Activated CD4-positive, alpha-beta T cell treated with anti-CD3 and anti-CD28 coated beads for 36 hours (primary cell): Measurements from ENCODE around the gene PODXL. TPM values are rescaled to one million over a fixed set of nuclear protein-coding genes. Genes with fewer than 3 reads are reported as not detected.

ENCODE experiments used
- ATAC-seq: fragments of 200-7000 bp; cut with Tn5 transposase; one replicate; pipeline ENCODE4 v1.10.0; 2021; ENCODE audit warnings: mild to moderate bottlenecking, moderate library complexity
- CTCF ChIA-PET: fragments of 350-600 bp; sonication (Branson Sonifier 250); formaldehyde crosslinking; loops from one replicate; lab custom pipeline; 2021; ENCODE audit warnings: antibody characterized with exemption; lab: Charles Lee
- POLR2A ChIA-PET: fragments of 350-600 bp; sonication (Branson Sonifier 250); formaldehyde crosslinking; loops from one replicate; lab custom pipeline; 2021; ENCODE audit warnings: antibody characterized with exemption, inconsistent platforms; lab: Charles Lee
- DNase-seq: peaks from one replicate; pipeline ENCODE4 v3.0.0-alpha.2; 2020
- H3K27ac Mint-ChIP-seq: one replicate; pipeline ENCODE4 v1.8.0; 2021; ENCODE audit warnings: mixed read lengths
- H3K27me3 Mint-ChIP-seq: one replicate; pipeline ENCODE4 v1.8.0; 2021; ENCODE audit warnings: mixed read lengths
- H3K36me3 Mint-ChIP-seq: one replicate; pipeline ENCODE4 v1.8.0; 2021; ENCODE audit warnings: low read depth, mixed read lengths
- H3K4me1 Mint-ChIP-seq: one replicate; pipeline ENCODE4 v1.8.0; 2021; ENCODE audit warnings: mixed read lengths
- H3K4me3 Mint-ChIP-seq: one replicate; pipeline ENCODE4 v1.8.0; 2021; ENCODE audit warnings: mild to moderate bottlenecking, moderate library complexity, mixed read lengths
- H3K9me3 Mint-ChIP-seq: one replicate; pipeline ENCODE4 v1.8.0; 2021; ENCODE audit warnings: low read depth, mixed read lengths
- intact Hi-C, 2 experiments: fragments of 100-400 bp; cut with DNase I in 1 of 2; cut with micrococcal nuclease in 1 of 2; formaldehyde crosslinking; loops; one replicate each; pipeline versions ENCODE4 v1.14.2 to v1.15.1; 2022 to 2024; cut with DNase I, micrococcal nuclease
- total RNA-seq, 2 experiments: library from RNA; stranded (reverse); gene quantifications; one replicate each; pipeline ENCODE4 v1.2.3, GENCODE V29; 2021

Gene PODXL
- under 1 TPM; 0.48 to 0.49 TPM for total RNA-seq

DNA sequence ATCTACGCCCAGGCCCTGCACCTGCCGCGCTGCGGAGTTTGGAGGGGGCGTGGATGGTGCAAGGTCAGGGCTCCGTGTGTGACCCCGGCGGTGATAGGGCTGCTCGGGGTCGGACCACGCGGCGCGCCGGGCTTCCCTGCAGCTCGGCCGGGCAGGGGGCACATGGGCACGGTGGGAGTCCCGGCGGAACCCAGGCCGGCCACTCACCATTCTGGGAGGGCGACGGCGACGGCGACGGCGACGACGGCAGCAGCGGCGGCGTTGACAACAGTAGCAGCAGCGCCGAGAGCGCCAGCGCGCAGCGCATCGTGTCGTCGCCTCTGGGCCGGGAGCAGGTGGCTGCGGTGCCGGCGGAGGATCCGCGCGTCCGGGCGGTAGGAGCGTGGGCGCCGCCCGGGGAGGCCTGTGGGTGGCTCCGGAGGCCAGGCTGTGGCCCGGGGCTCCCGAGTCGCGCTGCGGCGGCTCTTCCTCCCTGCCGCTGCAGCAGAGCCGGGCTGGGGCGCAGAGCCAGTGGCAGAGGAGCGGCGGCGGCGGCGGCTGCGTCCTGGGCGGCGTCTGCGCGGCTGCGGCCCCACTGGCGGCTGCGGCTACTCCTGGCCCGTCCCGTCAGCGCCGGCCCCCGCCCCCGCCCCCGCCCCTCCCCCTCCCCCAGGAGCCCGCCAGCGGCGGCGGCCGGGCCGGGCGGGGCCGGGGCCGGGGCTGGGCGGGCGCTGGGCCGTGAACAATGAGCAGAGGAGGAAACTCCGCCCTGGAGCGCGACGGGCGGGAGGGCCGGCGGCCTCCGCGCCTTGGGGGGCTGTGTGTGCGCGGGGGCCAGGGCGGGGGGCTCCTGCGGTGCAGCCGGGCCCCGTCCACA lies at the start of gene PODXL:
PODXL (minus strand) TSS at position 576 of the 856 bp plus-strand sequence; CDS start at position 307, 269 bp downstream.
- H3K36me3 Mint-ChIP-seq = no peaks in the 10 kb centered on the region
- ChIA-PET POLR2A (no interaction called here), CTCF (no interaction called here)
- DNase-seq (peak; percentile 72), ATAC-seq (peak; percentile 78)
- H3K27me3 Mint-ChIP-seq = peaks cover 48% of the 10 kb centered on the region
- peak within 1 kb of the TSS; percentile 40 for H3K4me3 Mint-ChIP-seq
- H3K4me1 Mint-ChIP-seq = peaks cover 8% of the 10 kb centered on the region
- no peak within 1 kb of the TSS for H3K27ac Mint-ChIP-seq
- intact Hi-C loops = loop anchor here in 1 of 2 experiments (1.0 kb wide), 1 partner anchor 48 kb away; no protein-coding TSS in a partner anchor
- H3K9me3 Mint-ChIP-seq = no peaks in the 10 kb centered on the region

DNA sequence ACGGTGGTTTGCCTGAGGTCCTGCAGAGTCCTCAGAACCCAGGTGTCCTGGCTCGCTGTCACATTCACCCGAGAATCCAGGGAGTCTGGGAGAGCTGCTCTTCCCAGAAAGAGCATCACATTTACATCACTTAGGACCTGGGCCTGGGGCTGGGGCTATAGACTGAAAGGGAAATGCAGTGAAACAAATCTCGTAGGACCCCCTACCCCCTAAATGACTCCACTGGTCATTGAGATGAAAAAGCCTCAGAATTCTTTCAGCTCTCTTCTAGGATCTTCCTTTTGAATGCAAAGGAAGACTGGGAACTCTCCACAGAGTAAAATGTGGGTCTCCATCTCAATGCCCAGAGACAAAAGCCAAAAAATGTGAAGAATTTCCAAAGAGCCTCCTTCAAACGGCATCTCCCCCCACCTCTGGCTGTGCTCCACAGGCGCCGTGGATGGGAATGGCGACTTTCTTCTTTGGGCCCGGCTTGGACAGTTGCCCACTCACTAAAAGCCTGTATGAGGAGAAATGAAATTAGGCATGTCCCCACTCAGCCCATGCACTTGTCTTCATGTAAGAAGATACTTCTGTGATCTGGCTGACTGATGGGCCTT lies 49.0 kb upstream of the PODXL start:
- intact Hi-C loops = no loop called here

DNA sequence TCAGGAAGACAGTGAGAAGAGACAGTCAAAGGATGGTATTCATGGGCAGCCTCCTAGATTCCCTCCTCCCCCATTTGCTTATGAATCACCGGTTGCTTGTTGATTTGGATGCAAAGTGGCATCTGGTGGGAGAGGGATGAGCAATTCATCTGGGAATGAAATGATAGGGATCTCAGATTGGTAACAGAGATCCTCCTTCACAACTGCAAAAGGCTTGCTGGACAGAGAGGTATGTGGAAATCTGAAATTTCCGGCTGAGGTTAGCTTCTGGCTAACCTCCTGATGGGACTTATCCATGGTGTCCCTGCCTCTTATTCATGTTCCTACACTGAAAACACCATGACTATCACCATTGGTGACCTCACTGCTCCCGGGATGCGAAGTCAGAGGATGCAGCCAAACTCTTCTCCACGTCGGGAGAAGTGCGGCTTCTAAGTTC lies 48.4 kb upstream of the PODXL start:
- Mint-ChIP-seq H3K9me3 (no peaks in the 10 kb centered on the region), H3K4me1 (no peaks in the 10 kb centered on the region), H3K27ac (no peak overlapping the region), H3K36me3 (no peaks in the 10 kb centered on the region), H3K4me3 (no peak overlapping the region), H3K27me3 (peaks cover 11% of the 10 kb centered on the region)
- DNase-seq = no peak
- intact Hi-C loops = no loop called here
- POLR2A ChIA-PET = interaction anchor here (0.6 kb wide), 1 partner anchor 17 kb away, joined by 5 read pairs; no protein-coding TSS in a partner anchor
- CTCF ChIA-PET = interaction anchor here (0.8 kb wide), 1 partner anchor 1623 kb away, joined by 3 read pairs; no protein-coding TSS in a partner anchor
- ATAC-seq = no peak

More for the DNA sequence above, 49.0 kb upstream of the PODXL start:
- DNase-seq (no peak), ATAC-seq (no peak)
- Mint-ChIP-seq H3K4me1 (no peaks in the 10 kb centered on the region), H3K9me3 (no peaks in the 10 kb centered on the region), H3K4me3 (no peak overlapping the region), H3K27ac (no peak overlapping the region), H3K36me3 (no peaks in the 10 kb centered on the region), H3K27me3 (peaks cover 11% of the 10 kb centered on the region)
- POLR2A ChIA-PET = no interaction called here
- CTCF ChIA-PET = no interaction called here

DNA sequence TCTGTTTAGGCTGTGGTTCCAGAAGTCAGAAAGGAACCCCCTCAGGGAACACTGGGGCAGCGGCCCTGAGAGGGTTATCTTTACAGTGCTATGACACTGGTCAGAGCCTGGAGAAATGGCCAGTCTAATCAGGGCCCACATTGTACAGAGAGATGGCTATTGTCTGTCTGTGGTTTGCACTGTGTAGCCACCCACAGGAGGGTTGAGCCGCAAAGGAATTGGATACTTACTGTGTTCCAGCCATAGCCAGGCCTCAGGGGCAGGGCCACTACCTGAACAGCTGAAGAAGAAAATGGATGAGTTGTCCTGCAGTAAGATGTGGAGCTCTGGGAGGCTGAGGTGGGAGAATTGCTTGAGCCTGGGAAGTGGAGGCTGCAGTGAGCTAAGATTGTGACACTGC lies 47.5 kb upstream of the PODXL start:
- ChIA-PET POLR2A (interaction anchor here (0.6 kb wide), 1 partner anchor 16 kb away, joined by 5 read pairs; no protein-coding TSS in a partner anchor), CTCF (interaction anchor here (0.8 kb wide), 1 partner anchor 1622 kb away, joined by 3 read pairs; no protein-coding TSS in a partner anchor)
- DNase-seq = no peak
- intact Hi-C loops = no loop called here
- no peaks in the 10 kb centered on the region for H3K4me1 Mint-ChIP-seq
- ATAC-seq = no peak
- no peak overlapping the region for H3K27ac Mint-ChIP-seq
- no peak overlapping the region for H3K4me3 Mint-ChIP-seq
- H3K36me3 Mint-ChIP-seq = no peaks in the 10 kb centered on the region
- no peaks in the 10 kb centered on the region for H3K9me3 Mint-ChIP-seq
- H3K27me3 Mint-ChIP-seq = peaks cover 11% of the 10 kb centered on the region

DNA sequence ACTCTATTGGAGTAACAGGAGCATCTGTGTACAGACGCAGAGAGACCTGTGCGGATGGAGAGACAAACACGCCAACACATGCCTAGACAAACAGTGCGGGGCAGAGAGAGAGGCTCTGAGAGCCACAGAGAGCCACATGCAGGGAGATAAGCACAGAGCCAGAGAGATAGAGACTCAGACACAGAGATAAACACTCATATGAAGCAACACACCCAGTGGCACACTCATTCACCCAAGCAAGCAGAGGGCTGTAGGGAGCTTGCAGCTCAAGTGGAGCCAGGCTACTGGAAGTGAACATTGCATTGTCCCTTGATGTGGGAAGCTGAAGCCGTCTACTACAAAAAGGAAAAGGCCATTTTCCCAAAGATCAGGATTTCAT lies 46.6 kb upstream of the PODXL start:
- Mint-ChIP-seq H3K27me3 (peaks cover 11% of the 10 kb centered on the region), H3K4me1 (no peaks in the 10 kb centered on the region), H3K9me3 (no peaks in the 10 kb centered on the region), H3K27ac (no peak overlapping the region), H3K36me3 (no peaks in the 10 kb centered on the region), H3K4me3 (no peak overlapping the region)
- DNase-seq (no peak), ATAC-seq (no peak)
- intact Hi-C loops = no loop called here
- ChIA-PET CTCF (no interaction called here), POLR2A (no interaction called here)

DNA sequence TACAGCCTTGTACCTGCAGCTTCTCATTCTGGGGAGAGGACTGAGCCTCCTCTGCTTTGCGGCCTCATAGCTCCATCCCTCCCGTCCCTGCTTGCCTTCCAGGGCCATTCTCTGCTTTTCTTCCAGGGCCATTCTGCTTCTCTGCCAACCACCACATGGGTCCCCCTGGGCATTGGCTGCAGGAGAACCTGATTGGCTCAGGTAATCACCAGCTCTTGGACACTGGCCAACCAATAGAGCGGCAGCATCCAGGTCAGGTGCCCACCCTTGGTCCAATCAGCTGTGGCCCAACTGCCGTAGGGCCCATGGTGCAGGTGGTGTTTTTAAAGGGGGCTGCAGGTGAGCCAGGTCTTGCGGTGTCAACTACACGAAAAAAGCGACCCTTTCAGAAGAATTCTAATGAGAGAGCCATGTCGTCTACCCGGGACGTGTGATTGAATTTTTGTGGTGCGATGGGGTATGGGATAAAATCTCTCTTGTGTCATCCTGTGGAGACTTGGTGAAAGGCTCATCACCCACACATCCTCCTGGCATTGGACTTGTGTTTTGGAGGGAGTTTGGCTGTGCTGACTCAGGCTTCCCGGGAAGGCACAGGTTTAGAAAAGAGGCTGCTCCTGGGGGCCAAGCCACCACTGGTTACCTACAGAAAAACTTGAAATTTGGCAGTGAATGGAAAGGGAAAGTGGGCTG lies 46.0 kb upstream of the PODXL start:
- ChIA-PET POLR2A (no interaction called here), CTCF (interaction anchor here (0.5 kb wide), 1 partner anchor 89 kb away, joined by 4 read pairs; no protein-coding TSS in a partner anchor)
- Mint-ChIP-seq H3K4me1 (no peaks in the 10 kb centered on the region), H3K36me3 (no peaks in the 10 kb centered on the region), H3K4me3 (no peak overlapping the region), H3K27me3 (peaks cover 8% of the 10 kb centered on the region), H3K9me3 (no peaks in the 10 kb centered on the region), H3K27ac (no peak overlapping the region)
- ATAC-seq = no peak
- intact Hi-C loops = no loop called here
- DNase-seq = no peak

DNA sequence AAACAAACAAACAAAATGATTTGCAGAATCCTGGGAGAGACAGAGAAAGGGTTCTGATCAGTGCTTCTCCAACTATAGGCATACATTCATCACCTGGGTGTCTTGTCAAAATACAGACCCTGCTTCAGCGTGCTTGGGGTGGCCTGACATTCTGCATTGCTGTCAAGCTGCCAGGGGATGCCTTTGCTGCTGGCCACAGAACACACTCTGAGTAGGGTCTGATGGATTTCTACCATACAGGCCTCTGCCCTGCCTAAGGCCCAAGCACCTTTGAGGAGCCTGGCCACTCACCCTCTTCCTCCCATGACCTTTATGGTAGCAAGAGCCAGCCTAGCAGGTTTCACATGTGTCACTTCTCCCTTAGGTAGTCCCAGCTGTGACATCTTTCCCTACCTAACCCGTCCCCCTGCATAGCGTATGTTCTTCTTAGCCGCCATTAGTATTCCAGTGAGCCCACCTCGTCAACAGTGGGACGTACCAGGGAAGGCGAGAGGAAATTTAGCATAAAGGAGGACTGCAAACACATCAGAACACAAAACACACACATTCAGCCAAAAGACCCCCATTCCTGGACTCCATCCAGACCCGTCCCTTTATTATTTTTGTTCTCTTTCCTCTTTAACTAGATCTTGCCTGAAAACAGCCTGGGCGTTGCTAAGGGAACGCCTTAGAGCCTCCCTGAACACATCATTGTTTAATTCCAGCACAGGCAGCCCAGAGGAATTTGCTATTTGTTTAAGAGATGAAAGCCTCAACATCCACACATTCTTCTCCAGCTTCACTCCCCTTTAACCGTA lies 43.9 kb upstream of the PODXL start:
- no peaks in the 10 kb centered on the region for H3K9me3 Mint-ChIP-seq
- ATAC-seq (no peak), DNase-seq (no peak)
- no peaks in the 10 kb centered on the region for H3K4me1 Mint-ChIP-seq
- no peak overlapping the region for H3K27ac Mint-ChIP-seq
- intact Hi-C loops = no loop called here
- H3K4me3 Mint-ChIP-seq = no peak overlapping the region
- H3K27me3 Mint-ChIP-seq = peaks cover 2% of the 10 kb centered on the region
- ChIA-PET CTCF (interaction anchor here (0.6 kb wide), 1 partner anchor 381 kb away, joined by 3 read pairs; no protein-coding TSS in a partner anchor), POLR2A (no interaction called here)
- no peaks in the 10 kb centered on the region for H3K36me3 Mint-ChIP-seq

DNA sequence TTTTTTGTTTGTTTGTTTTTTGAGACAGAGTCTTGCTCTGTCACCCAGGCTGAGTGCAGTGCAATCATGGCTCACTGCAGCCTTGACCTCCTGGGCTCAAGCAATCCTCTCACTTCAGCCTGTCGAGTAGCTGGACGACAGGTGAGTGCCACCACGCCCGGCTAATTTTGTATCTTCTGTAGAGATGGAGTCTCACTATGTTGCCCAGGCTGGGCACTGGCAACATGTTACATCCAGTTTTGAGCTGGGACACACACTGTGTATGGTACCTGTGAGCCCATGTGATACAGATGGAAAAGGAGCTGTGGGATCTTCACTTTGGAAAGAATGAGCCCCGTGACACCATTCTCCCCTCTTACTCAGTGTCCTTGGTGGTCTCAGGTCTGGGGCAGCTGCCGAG lies 40.4 kb upstream of the PODXL start:
- intact Hi-C loops = no loop called here
- no peaks in the 10 kb centered on the region for H3K36me3 Mint-ChIP-seq
- POLR2A ChIA-PET = no interaction called here
- no peaks in the 10 kb centered on the region for H3K4me1 Mint-ChIP-seq
- CTCF ChIA-PET = interaction anchor here (0.5 kb wide), 1 partner anchor 178 kb away, joined by 3 read pairs; no protein-coding TSS in a partner anchor
- H3K27me3 Mint-ChIP-seq = no peaks in the 10 kb centered on the region
- ATAC-seq = no peak
- no peak for DNase-seq
- no peak overlapping the region for H3K4me3 Mint-ChIP-seq
- no peak overlapping the region for H3K27ac Mint-ChIP-seq
- no peaks in the 10 kb centered on the region for H3K9me3 Mint-ChIP-seq

DNA sequence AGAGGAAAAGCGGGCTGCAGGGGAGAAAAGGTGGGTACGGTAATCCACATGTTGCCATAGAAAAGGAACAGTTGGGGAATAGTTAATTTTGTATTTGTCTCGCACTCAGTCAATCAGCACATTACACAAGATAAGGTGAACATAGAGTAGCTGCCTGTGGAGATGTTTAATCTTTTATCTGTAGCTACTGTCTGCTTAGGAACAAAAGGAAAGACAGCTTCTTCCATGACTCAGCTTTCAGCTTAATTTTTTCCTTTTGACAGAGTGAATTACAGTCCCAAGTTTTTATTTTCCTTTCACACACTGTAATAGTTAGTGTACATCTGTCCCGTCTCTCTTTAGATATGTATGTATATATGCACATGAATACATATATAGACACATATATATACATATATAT lies 39.3 kb upstream of the PODXL start:
- ATAC-seq (no peak), DNase-seq (no peak)
- ChIA-PET POLR2A (no interaction called here), CTCF (interaction anchor here (0.7 kb wide), 1 partner anchor 51 kb away, joined by 3 read pairs; no protein-coding TSS in a partner anchor)
- Mint-ChIP-seq H3K36me3 (no peaks in the 10 kb centered on the region), H3K4me3 (no peak overlapping the region), H3K4me1 (no peaks in the 10 kb centered on the region), H3K27ac (no peak overlapping the region), H3K9me3 (no peaks in the 10 kb centered on the region), H3K27me3 (no peaks in the 10 kb centered on the region)
- intact Hi-C loops = no loop called here

DNA sequence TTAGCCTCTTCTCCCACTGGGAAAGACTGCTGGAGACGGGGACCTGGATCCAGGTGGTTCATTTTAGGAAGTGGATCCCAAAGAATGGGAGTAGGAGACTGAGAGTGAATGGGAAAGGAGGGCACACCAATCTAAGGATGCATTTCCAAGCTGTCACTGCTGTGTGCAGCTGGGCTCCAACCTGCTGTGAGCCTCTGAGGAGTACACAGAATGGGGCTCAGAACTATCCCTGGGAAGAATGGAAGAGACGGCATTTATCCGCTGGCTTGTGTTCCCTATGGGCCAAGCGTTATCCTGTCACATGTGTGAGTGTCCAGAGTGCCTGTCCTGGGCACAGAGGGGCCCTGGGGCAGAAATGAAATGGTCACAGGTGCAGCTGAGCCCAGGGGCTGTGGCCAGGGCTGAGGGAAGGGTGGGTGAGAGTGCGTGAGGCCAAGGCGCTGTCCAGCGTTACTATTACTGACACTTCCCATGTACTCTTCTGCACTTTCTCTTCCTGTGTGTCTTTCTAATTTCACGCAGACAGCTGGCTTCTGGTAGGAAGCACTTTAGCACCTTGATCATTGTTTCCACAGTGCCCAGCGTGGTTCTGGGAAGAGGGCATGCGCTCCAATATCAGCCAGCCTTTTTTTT lies 35.4 kb upstream of the PODXL start:
- Mint-ChIP-seq H3K27me3 (no peaks in the 10 kb centered on the region), H3K36me3 (no peaks in the 10 kb centered on the region), H3K27ac (no peak overlapping the region), H3K9me3 (no peaks in the 10 kb centered on the region), H3K4me1 (no peaks in the 10 kb centered on the region), H3K4me3 (no peak overlapping the region)
- CTCF ChIA-PET = no interaction called here
- ATAC-seq (no peak), DNase-seq (no peak)
- intact Hi-C loops = no loop called here
- POLR2A ChIA-PET = interaction anchor here (0.5 kb wide), 1 partner anchor 283 kb away, joined by 7 read pairs; no protein-coding TSS in a partner anchor
